DOHH2 (cell line): Measurements from ENCODE around the gene CDK19.
"Not testable (repeated sequence)": the region's sequence is repeated elsewhere in the genome, so short reads cannot be mapped to it uniquely, and the experiment has no call there.

Source experiments
- H3F3A ChIP-seq: fragments of 200-600 bp; sonication (generic), shearing (Covaris generic); 2 replicates; pipeline ENCODE4 v1.6.0; 2016; ENCODE audit warnings: antibody characterized with exemption, mild to moderate bottlenecking; ENCODE audit not compliant: control insufficient read depth, insufficient read depth
- H3K27ac ChIP-seq: fragments of 200-600 bp; sonication (generic); 2 replicates; pipeline ENCODE4 v1.5.1; 2014; ENCODE audit warnings: low read depth, mild to moderate bottlenecking, low read length, moderate library complexity
- H3K27me3 ChIP-seq: fragments of 200-600 bp; sonication (generic); 2 replicates; pipeline ENCODE4 v1.6.1; 2014; ENCODE audit warnings: mild to moderate bottlenecking, low read length, mixed read lengths; ENCODE audit not compliant: control insufficient read depth
- H3K36me3 ChIP-seq: fragments of 200-600 bp; sonication (generic); 2 replicates; pipeline ENCODE4 v1.6.1; 2014; ENCODE audit warnings: mild to moderate bottlenecking, low read length, moderate library complexity, mixed read lengths; ENCODE audit not compliant: control insufficient read depth
- H3K4me1 ChIP-seq: fragments of 200-600 bp; sonication (generic); 2 replicates; pipeline ENCODE4 v1.6.1; 2014; ENCODE audit warnings: mild to moderate bottlenecking, low read length, mixed read lengths; ENCODE audit not compliant: control insufficient read depth
- H3K4me2 ChIP-seq: fragments of 200-600 bp; sonication (generic); 2 replicates; pipeline ENCODE4 v1.6.0; 2014; ENCODE audit warnings: mild to moderate bottlenecking, low read length, moderate library complexity
- H3K4me3 ChIP-seq: fragments of 200-600 bp; sonication (generic); 2 replicates; pipeline ENCODE4 v1.5.1; 2014; ENCODE audit warnings: mild to moderate bottlenecking, low read length, mixed read lengths
- H3K79me2 ChIP-seq: fragments of 200-600 bp; sonication (generic); 2 replicates; pipeline ENCODE4 v1.6.1; 2014; ENCODE audit warnings: mild to moderate bottlenecking, low read length, mixed read lengths; ENCODE audit not compliant: control insufficient read depth
- H3K9me2 ChIP-seq: fragments of 200-600 bp; sonication (generic); replicated peaks from 2 replicates; pipeline ENCODE4 v1.6.1; 2014; ENCODE audit warnings: mild to moderate bottlenecking, low read length, mixed read lengths; ENCODE audit not compliant: control insufficient read depth
- H3K9me3 ChIP-seq: fragments of 200-600 bp; sonication (generic); 2 replicates; pipeline ENCODE4 v1.6.1; 2014; ENCODE audit warnings: antibody characterized with exemption, low read length, mixed read lengths; ENCODE audit not compliant: control insufficient read depth, insufficient read depth
- H4K20me1 ChIP-seq: fragments of 200-600 bp; sonication (generic); 2 replicates; pipeline ENCODE4 v1.6.0; 2014; ENCODE audit warnings: low read depth, mild to moderate bottlenecking, antibody characterized with exemption, low read length, moderate library complexity; ENCODE audit not compliant: control insufficient read depth, insufficient read depth
- CTCF ChIP-seq: fragments of 200-600 bp; sonication (generic); IDR thresholded peaks from one replicate; pipeline ENCODE4 v1.5.1; 2014; ENCODE audit warnings: antibody characterized with exemption, mild to moderate bottlenecking, low read depth, low read length; ENCODE audit not compliant: poor library complexity, severe bottlenecking
- EZH2phosphoT487 ChIP-seq: fragments of 200-600 bp; sonication (generic); IDR thresholded peaks from 2 replicates; pipeline ENCODE4 v1.6.1; 2017; ENCODE audit warnings: borderline replicate concordance, mild to moderate bottlenecking, antibody characterized with exemption, low read length, moderate library complexity, mixed read lengths

The CDK19 gene

GRCh38 chr6:110606151-110606550 lies 209.1 kb downstream of the CDK19 start:
- Histone ChIP-seq H3K4me2 (no peak overlapping the region), H3K4me3 (no peak overlapping the region), H3K27ac (no peak overlapping the region), H3F3A (no peaks in the 10 kb centered on the region), H3K36me3 (no peaks in the 10 kb centered on the region), H3K27me3 (no peaks in the 10 kb centered on the region), H3K79me2 (no peaks in the 10 kb centered on the region), H3K9me3 (no peaks in the 10 kb centered on the region), H4K20me1 (no peaks in the 10 kb centered on the region), H3K9me2 (no peaks in the 10 kb centered on the region), H3K4me1 (no peaks in the 10 kb centered on the region)
- TF ChIP-seq EZH2phosphoT487 (no peak), CTCF (no peak)

GRCh38 chr6:110600640-110601039 lies 214.6 kb downstream of the CDK19 start:
- not testable (repeated sequence) for H3K27ac ChIP-seq, H3K9me3 ChIP-seq, H3K27me3 ChIP-seq, H3K9me2 ChIP-seq, H3K36me3 ChIP-seq, H3K79me2 ChIP-seq, H3K4me1 ChIP-seq, H3K4me2 ChIP-seq, H3F3A ChIP-seq, H3K4me3 ChIP-seq, H4K20me1 ChIP-seq

- Histone ChIP-seq H3K4me1 (no peaks in the 10 kb centered on the region), H3K27ac (no peak overlapping the region), H3K4me2 (no peak overlapping the region), H3K9me3 (no peaks in the 10 kb centered on the region), H3K79me2 (no peaks in the 10 kb centered on the region), H3K36me3 (no peaks in the 10 kb centered on the region), H4K20me1 (no peaks in the 10 kb centered on the region), H3K4me3 (no peak overlapping the region), H3F3A (no peaks in the 10 kb centered on the region), H3K27me3 (no peaks in the 10 kb centered on the region), H3K9me2 (no peaks in the 10 kb centered on the region)
- TF ChIP-seq CTCF (no peak), EZH2phosphoT487 (no peak)
Observed at GRCh38 chr6:110597761-110598160, 217.5 kb downstream of the CDK19 start.

- Histone ChIP-seq H3K4me1 (no peaks in the 10 kb centered on the region), H3K9me2 (no peaks in the 10 kb centered on the region), H4K20me1 (no peaks in the 10 kb centered on the region), H3K79me2 (no peaks in the 10 kb centered on the region), H3F3A (no peaks in the 10 kb centered on the region), H3K9me3 (no peaks in the 10 kb centered on the region), H3K4me3 (no peak overlapping the region), H3K27ac (no peak overlapping the region), H3K4me2 (no peak overlapping the region), H3K27me3 (no peaks in the 10 kb centered on the region), H3K36me3 (no peaks in the 10 kb centered on the region)
- TF ChIP-seq CTCF (no peak), EZH2phosphoT487 (no peak)
Observed at GRCh38 chr6:110596354-110596753, 218.9 kb downstream of the CDK19 start.
